Ascending aorta (tissue), 2 donors: Measurements from ENCODE around the gene NHERF2. TPM values are rescaled to one million over a fixed set of nuclear protein-coding genes. Genes with fewer than 3 reads are reported as not detected.

Source experiments
- DNase-seq, 2 donors: peaks; one replicate each; pipeline ENCODE4 v3.0.0-alpha.2; 2019; ENCODE audit warnings: low spot score in 2 of 2
- H3K27ac ChIP-seq, 2 donors: fragments of 200-600 bp; sonication (generic); one replicate each; pipeline ENCODE4 v1.5.1; 2016 to 2017; ENCODE audit warnings: mild to moderate bottlenecking in 1 of 2
- H3K27me3 ChIP-seq: fragments of 200-600 bp; sonication (generic); one replicate; pipeline ENCODE4 v1.5.1; 2017
- H3K36me3 ChIP-seq, 2 donors: fragments of 200-600 bp; sonication (generic); one replicate each; pipeline ENCODE4 v1.5.1; 2016
- H3K4me1 ChIP-seq, 2 donors: fragments of 200-600 bp; sonication (generic); one replicate each; pipeline ENCODE4 v1.5.1; 2016 to 2017; ENCODE audit warnings: mild to moderate bottlenecking in 1 of 2
- H3K4me3 ChIP-seq, 2 donors: fragments of 200-600 bp; sonication (generic); one replicate each; pipeline ENCODE4 v1.5.1; 2016 to 2017; ENCODE audit warnings: mild to moderate bottlenecking in 1 of 2
- H3K9me3 ChIP-seq, 2 donors: fragments of 200-600 bp; sonication (generic); one replicate each; pipeline ENCODE4 v1.5.1; 2016
- CTCF ChIP-seq, 3 experiments: fragments of 200-600 bp in 2 of 3; fragments of 450-650 bp in 1 of 3; sonication (generic) in 2 of 3; IDR thresholded peaks; one replicate each; pipeline ENCODE4 v1.5.1; 2016 to 2019; ENCODE audit warnings: antibody characterized with exemption in 3 of 3, mild to moderate bottlenecking in 1 of 3, moderate library complexity in 1 of 3
- intact Hi-C: fragments of 100-400 bp; cut with DNase I; formaldehyde crosslinking; loops from one replicate; pipeline ENCODE4 v1.15.1; 2023
- total RNA-seq: library from RNA; depleted of rRNA; stranded (reverse); fragments of >200 nt; gene quantifications from one replicate; pipeline ENCODE4 v1.1.0, GENCODE V29; 2016

NHERF2 gene
- total RNA-seq, 1 donor from 2014 or later, result 123 TPM

- Histone ChIP-seq H3K9me3 (no peaks in the 10 kb centered on the region), H3K27me3 (no peaks in the 10 kb centered on the region), H3K36me3 (peaks cover 61 to 80% of the 10 kb centered on the region in 2 donors), H3K4me3 (no peak overlapping the region), H3K27ac (no peak overlapping the region), H3K4me1 (no peaks in the 10 kb centered on the region)
- TF ChIP-seq CTCF (IDR thresholded peaks at IDR 0.05), result no peak
- DNase-seq, result no peak
- intact Hi-C loops, result no loop called here
These were observed 55.7 kb downstream of the NHERF2 start for GRCh38 chr16:2082171-2082982.

DNA sequence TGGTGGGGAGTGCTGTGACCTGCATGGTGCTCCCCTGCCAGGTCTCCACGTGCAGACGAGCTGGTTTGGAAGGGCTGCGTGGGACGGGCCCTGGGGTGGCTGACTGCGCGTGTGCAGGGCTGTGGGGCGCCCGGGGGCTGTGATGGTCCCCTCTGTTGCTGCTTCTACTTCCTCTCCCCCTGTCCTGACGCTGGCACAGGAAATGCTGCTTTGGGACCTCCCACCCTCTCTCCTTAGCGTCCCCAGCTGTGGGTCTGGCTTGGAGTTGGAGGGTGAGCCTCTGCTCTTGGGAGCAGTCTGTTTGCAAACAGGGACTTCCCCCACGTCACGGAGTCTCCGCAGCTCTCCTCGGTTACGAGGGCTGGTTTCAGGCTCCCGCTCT lies 56.3 kb downstream of the NHERF2 start:
- H3K36me3 ChIP-seq, result peaks cover 60 to 80% of the 10 kb centered on the region in 2 donors
- intact Hi-C loops, result no loop called here

GRCh38 chr16:2083409-2083808 lies 56.7 kb downstream of the NHERF2 start:
- Histone ChIP-seq H3K36me3 (peaks cover 64 to 80% of the 10 kb centered on the region in 2 donors), H3K9me3 (no peaks in the 10 kb centered on the region), H3K27ac (no peak overlapping the region), H3K27me3 (no peaks in the 10 kb centered on the region), H3K4me3 (no peak overlapping the region), H3K4me1 (no peaks in the 10 kb centered on the region)
- no peak for TF ChIP-seq CTCF (IDR thresholded peaks at IDR 0.05)
- intact Hi-C loops, result no loop called here
- no peak for DNase-seq

More for the DNA sequence above, 56.3 kb downstream of the NHERF2 start:
- no peak for TF ChIP-seq CTCF (IDR thresholded peaks at IDR 0.05)
- Histone ChIP-seq H3K9me3 (no peaks in the 10 kb centered on the region), H3K4me3 (no peak overlapping the region), H3K4me1 (no peaks in the 10 kb centered on the region), H3K27ac (no peak overlapping the region), H3K27me3 (no peaks in the 10 kb centered on the region)
- DNase-seq, result no peak

GRCh38 chr16:2083876-2084780 lies 57.4 kb downstream of the NHERF2 start:
- Histone ChIP-seq H3K4me1 (no peaks in the 10 kb centered on the region), H3K9me3 (no peaks in the 10 kb centered on the region), H3K36me3 (peaks cover 65 to 80% of the 10 kb centered on the region in 2 donors), H3K4me3 (no peak overlapping the region), H3K27ac (no peak overlapping the region), H3K27me3 (no peaks in the 10 kb centered on the region)
- TF ChIP-seq CTCF (IDR thresholded peaks at IDR 0.05), result no peak
- intact Hi-C loops, result no loop called here
- DNase-seq, result no peak

- Histone ChIP-seq H3K27me3 (no peaks in the 10 kb centered on the region), H3K4me3 (no peak overlapping the region)
These were observed 58.4 kb downstream of the NHERF2 start for GRCh38 chr16:2084895-2085625.

More at GRCh38 chr16:2084895-2085625, 58.4 kb downstream of the NHERF2 start:
- no peak for DNase-seq
- intact Hi-C loops, result no loop called here
- TF ChIP-seq CTCF (IDR thresholded peaks at IDR 0.05), result no peak
- no peaks in the 10 kb centered on the region for H3K9me3 ChIP-seq
- H3K27ac ChIP-seq, result no peak overlapping the region
- H3K4me1 ChIP-seq, result no peaks in the 10 kb centered on the region
- peaks cover 67 to 80% of the 10 kb centered on the region in 2 donors for H3K36me3 ChIP-seq
